K562 (cell line): ENCODE results near the gene ATF4. TPM values are rescaled to one million over a fixed set of nuclear protein-coding genes. Genes with fewer than 3 reads are reported as not detected.

Experiments
- ATAC-seq: fragments of 200-7000 bp; cut with Tn5 transposase; 3 replicates; pipeline ENCODE4 v1.9.1; 2020; ENCODE audit warnings: moderate library complexity
- BruUV-seq: library from RNA; stranded (reverse); fragments of 400-500 nt; replicated peaks from 2 replicates; lab custom pipeline; 2021; lab: Mats Ljungman, UMichigan
- CTCF ChIA-PET: fragments of 300-600 bp; formaldehyde crosslinking; extraction: SDS; loops from one replicate; lab custom pipeline; 2021; ENCODE audit warnings: low intra/inter-chr PET ratio; lab: Yijun Ruan, JAX
- POLR2A ChIA-PET: fragments of 300-600, 350-650 bp; sonication (Branson Sonifier 250); formaldehyde crosslinking; extraction: SDS; loops from one replicate; lab custom pipeline; 2021; ENCODE audit warnings: antibody characterized with exemption, inconsistent platforms; lab: Yijun Ruan, JAX
- DNase-seq, 4 experiments: peaks; one replicate each; pipeline versions ENCODE4 v3.0.0 to v3.0.0-alpha.2; 2011 to 2018; ENCODE audit warnings: low spot score in 3 of 4, mixed read lengths in 3 of 4; ENCODE audit errors: extremely low read depth in 1 of 4
- FAIRE-seq: peaks from 2 replicates; lab custom pipeline; 2011; peaks lifted over from hg19 to GRCh38; lab: Jason Lieb, UNC
- H2AFZ ChIP-seq: 2 replicates; pipeline ENCODE4 v1.6.0; 2011; ENCODE audit warnings: low read depth, low read length, control low read depth, inconsistent platforms
- H3K27ac ChIP-seq: fragments of 200-600 bp; 3 replicates; pipeline ENCODE4 v1.8.0; 2011; ENCODE audit warnings: low read depth, mild to moderate bottlenecking, control low read depth, inconsistent platforms, low read length, moderate library complexity, mixed read lengths; ENCODE audit errors: extremely low read depth
- H3K27me3 ChIP-seq, 2 experiments: fragments of 300-600 bp in 1 of 2; 2 replicates in 1 of 2; 3 replicates in 1 of 2; pipeline versions ENCODE4 v1.6.0 to v1.8.0; 2011; ENCODE audit warnings: inconsistent platforms in 2 of 2, low read length in 2 of 2, mild to moderate bottlenecking in 1 of 2, mixed read lengths in 1 of 2, moderate library complexity in 1 of 2; ENCODE audit not compliant: control insufficient read depth in 2 of 2, insufficient read depth in 2 of 2
- H3K36me3 ChIP-seq: fragments of 300-600 bp; 3 replicates; pipeline ENCODE4 v1.8.0; 2011; ENCODE audit warnings: mild to moderate bottlenecking, low read length, inconsistent platforms; ENCODE audit not compliant: control insufficient read depth, insufficient read depth
- H3K4me1 ChIP-seq, 2 experiments: fragments of 200-600 bp in 1 of 2; replicated peaks in 1 of 2; 2 replicates in 1 of 2; 3 replicates in 1 of 2; pipeline versions ENCODE4 v1.5.1 to v1.8.0; 2011; ENCODE audit warnings: inconsistent platforms in 2 of 2, low read length in 2 of 2, mild to moderate bottlenecking in 1 of 2, mixed read lengths in 1 of 2, moderate library complexity in 1 of 2; ENCODE audit not compliant: control insufficient read depth in 2 of 2, insufficient read depth in 2 of 2
- H3K4me2 ChIP-seq: 2 replicates; pipeline ENCODE4 v1.6.1; 2011; ENCODE audit warnings: low read length, control low read depth, inconsistent platforms, mixed read lengths; ENCODE audit not compliant: insufficient read depth
- H3K4me3 ChIP-seq: fragments of 200-600 bp; sonication (generic), shearing (Covaris generic); 2 replicates; pipeline ENCODE4 v1.5.1; 2016; ENCODE audit warnings: control low read depth, inconsistent platforms
- H3K79me2 ChIP-seq: fragments of 200-600 bp; 3 replicates; pipeline ENCODE4 v1.8.0; 2011; ENCODE audit warnings: low read length, inconsistent platforms; ENCODE audit not compliant: control insufficient read depth, insufficient read depth
- H3K9ac ChIP-seq, 2 experiments: 2 replicates each; pipeline versions ENCODE4 v1.6.0 to v1.6.1; 2011; ENCODE audit warnings: low read depth in 2 of 2, low read length in 2 of 2, control low read depth in 1 of 2, inconsistent platforms in 1 of 2, mild to moderate bottlenecking in 1 of 2, mixed read lengths in 1 of 2; ENCODE audit not compliant: insufficient read depth in 1 of 2
- H3K9me1 ChIP-seq: one replicate; pipeline ENCODE4 v1.6.0; 2011; ENCODE audit warnings: inconsistent platforms, mild to moderate bottlenecking, low read length, moderate library complexity; ENCODE audit not compliant: control insufficient read depth, insufficient read depth
- H3K9me3 ChIP-seq: replicated peaks from 2 replicates; pipeline ENCODE4 v1.5.1; 2011; ENCODE audit warnings: low read depth, low read length, inconsistent platforms; ENCODE audit not compliant: control insufficient read depth, insufficient read depth
- H4K20me1 ChIP-seq: replicated peaks from 2 replicates; pipeline ENCODE4 v1.6.1; 2011; ENCODE audit warnings: low read length, inconsistent platforms, mixed read lengths; ENCODE audit not compliant: control insufficient read depth, insufficient read depth
- CCNT2 ChIP-seq: IDR thresholded peaks from 2 replicates; pipeline ENCODE4 v1.6.1; 2011; ENCODE audit warnings: borderline replicate concordance, low read depth, mild to moderate bottlenecking, moderate library complexity, mixed read lengths, low read length; ENCODE audit not compliant: insufficient read length; ENCODE audit errors: extremely low read depth
- DACH1 ChIP-seq: fragments of 450-650 bp; IDR thresholded peaks from 2 replicates; pipeline ENCODE4 v1.6.1; 2018; ENCODE audit not compliant: partially characterized antibody
- JUND ChIP-seq, 2 experiments: IDR thresholded peaks; 2 replicates in 1 of 2; 3 replicates in 1 of 2; pipeline ENCODE4 v1.6.1; 2011; ENCODE audit warnings: borderline replicate concordance in 2 of 2, low read depth in 2 of 2, low read length in 2 of 2, improper control_type of control experiment in 1 of 2, missing biosample characterization in 1 of 2, missing genetic modification characterization in 1 of 2, missing genetic modification reagents in 1 of 2
- L3MBTL2 ChIP-seq: fragments of 450-650 bp; IDR thresholded peaks from 2 replicates; pipeline ENCODE4 v1.6.1; 2016; ENCODE audit warnings: mild to moderate bottlenecking, moderate library complexity
- LEF1 ChIP-seq: fragments of 450-650 bp; IDR thresholded peaks from 2 replicates; pipeline ENCODE4 v1.6.1; 2016; ENCODE audit warnings: mild to moderate bottlenecking
- MAFK ChIP-seq: IDR thresholded peaks from 2 replicates; pipeline ENCODE4 v1.6.1; 2011; ENCODE audit warnings: low read length, improper control_type of control experiment
- MECOM ChIP-seq: fragments of 250-450 bp; sonication (Bioruptor Pico); IDR thresholded peaks from 2 replicates; pipeline ENCODE4 v1.8.0; 2022; ENCODE audit warnings: inconsistent platforms
- NFYB ChIP-seq: IDR thresholded peaks from 2 replicates; pipeline ENCODE4 v1.6.1; 2011; ENCODE audit warnings: mild to moderate bottlenecking, moderate library complexity; ENCODE audit not compliant: insufficient read length; ENCODE audit errors: extremely low read depth
- PRPF4 ChIP-seq: fragments of 200-400 bp; formaldehyde crosslinking; IDR thresholded peaks from one replicate; pipeline ENCODE4 v1.6.1; 2017; ENCODE audit warnings: low read length, low read depth, mild to moderate bottlenecking; ENCODE audit not compliant: insufficient read depth, poor library complexity, severe bottlenecking
- PTRF ChIP-seq: fragments of 450-650 bp; IDR thresholded peaks from 2 replicates; pipeline ENCODE4 v1.6.1; 2016; ENCODE audit warnings: mild to moderate bottlenecking, missing genetic modification characterization, missing compliant biosample characterization
- SIRT6 ChIP-seq: IDR thresholded peaks from one replicate; pipeline ENCODE4 v1.6.1; 2012; ENCODE audit warnings: low read depth, mild to moderate bottlenecking, control low read depth, inconsistent platforms, low read length, moderate library complexity
- YBX1 ChIP-seq: fragments of 450-650 bp; IDR thresholded peaks from 2 replicates; pipeline ENCODE4 v1.7.1; 2016; ENCODE audit warnings: mild to moderate bottlenecking
- ZNF764 ChIP-seq: fragments of 250-450 bp; sonication (Bioruptor Pico); IDR thresholded peaks from 2 replicates; pipeline ENCODE4 v1.4.0; 2020; ENCODE audit warnings: low read depth, mild to moderate bottlenecking, moderate library complexity
- WGBS: fragments of 100-300 bp; shearing (Covaris generic); methylation state at CpG from one replicate; pipeline ENCODE4 v1.1.6; 2016; ENCODE audit warnings: low coverage, mixed read lengths; ENCODE audit not compliant: insufficient coverage; ENCODE audit errors: missing lambda C conversion rate; 5-methylcytosine and 5-hydroxymethylcytosine counted together
- in situ Hi-C: fragments of 300-500 bp; cut with MboI; formaldehyde crosslinking; loops from 4 replicates; pipeline ENCODE4 v1.15.0; 2018; ENCODE audit warnings: inconsistent platforms, mixed read lengths
- intact Hi-C: fragments of 100-400 bp; cut with micrococcal nuclease; formaldehyde crosslinking; loops from 2 replicates; pipeline ENCODE4 v1.14.2; 2022
- polyA plus RNA-seq, 8 experiments: library from polyadenylated mRNA; depleted of rRNA in 4 of 8; stranded (reverse) in 5 of 8; unstranded in 3 of 8; fragments of >200 nt; fragmentation: Nextera tagmentation in 2 of 8; fragmentation: Illumina TruSeq in 1 of 8; extraction: Ambion mirVana in 2 of 8; extraction: Trizol in 1 of 8; gene quantifications; 2 replicates each; pipeline versions ENCODE4 v1.2.1 to v1.2.3, GENCODE V29; 2011 to 2014; ENCODE audit warnings: inconsistent platforms in 1 of 8, missing spikeins in 1 of 8
- total RNA-seq, 7 experiments: library from RNA; depleted of rRNA in 6 of 7; stranded (reverse); fragments of >200 nt in 6 of 7; fragmentation: Illumina TruSeq in 2 of 7; extraction: Trizol in 2 of 7; gene quantifications; 2 replicates each; pipeline versions ENCODE4 v1.2.1 to v1.2.3, GENCODE V29; 2011 to 2021; ENCODE audit warnings: low replicate concordance in 1 of 7
- TF ChIP-seq, protein P1 (sequence below): sonication (generic); formaldehyde crosslinking; IDR thresholded peaks from 2 replicates; pipeline ENCODE4 v1.8.1; 2023; ENCODE audit warnings: mild to moderate bottlenecking, missing genetic modification reagents
- TF ChIP-seq, protein P2 (sequence below), 2 experiments: IDR thresholded peaks in 1 of 2; conservative IDR thresholded peaks in 1 of 2; 2 replicates each; pipeline ENCODE4 v1.6.1; 2016; ENCODE audit warnings: low read depth in 2 of 2, mild to moderate bottlenecking in 1 of 2, missing compliant biosample characterization in 1 of 2, missing genetic modification characterization in 1 of 2, moderate library complexity in 1 of 2

The ATF4 gene
- total and polyA plus RNA-seq, 9 of the 15 experiments (the other 6 are each of a cell fraction or from before 2014, with no cell fraction given), result 93.1 to 723 (median 355) TPM

DNA sequence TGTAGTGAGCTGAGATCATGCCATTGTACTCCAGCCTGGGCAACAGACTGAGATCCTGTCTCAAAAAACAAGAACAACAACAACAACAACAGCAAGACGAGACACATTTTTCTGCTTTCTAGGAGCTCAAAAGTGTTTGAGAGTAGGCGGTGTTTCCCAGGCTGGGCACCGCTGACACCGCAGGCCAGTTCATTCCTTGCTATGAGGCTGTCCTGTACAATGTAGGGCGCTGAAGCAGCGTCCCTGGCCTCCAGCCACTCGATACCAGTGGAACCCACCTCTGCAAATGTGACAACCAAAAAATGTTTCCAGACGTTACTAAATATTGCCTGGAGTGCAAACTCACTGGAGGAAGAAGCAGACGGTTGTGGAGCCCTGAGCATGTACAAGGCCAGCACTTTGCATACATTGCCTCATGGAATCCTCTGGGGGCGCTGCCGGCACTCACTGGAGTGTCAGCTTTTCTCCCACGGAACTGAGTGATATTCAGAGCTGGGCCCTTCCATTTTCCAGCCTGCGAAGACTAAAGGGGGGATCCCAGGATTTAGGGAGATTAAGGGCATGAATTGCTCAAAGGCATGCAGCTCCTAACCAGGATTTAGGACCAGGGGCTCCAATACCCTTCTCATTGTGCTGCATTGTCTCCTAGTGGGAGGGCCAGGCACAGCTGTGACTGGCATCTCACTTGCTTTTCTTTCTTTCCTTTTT is 24.1 kb upstream of the ATF4 start:
- intact Hi-C loops, result loop anchor here (2.0 to 5.0 kb wide), 2 partner anchors 23 to 36 kb away; partner anchors contain the start of gene RPS19BP1
- no peaks in the 10 kb centered on the region for H3K79me2 ChIP-seq
- DNase-seq (peak; percentile 37 to 85 (median 48)), FAIRE-seq (peak; percentile 96), ATAC-seq (peak; percentile 91)
- H4K20me1 ChIP-seq, result no peaks in the 10 kb centered on the region
- CTCF ChIA-PET, result interaction anchor here (0.6 to 1.2 kb wide), 4 partner anchors 19 to 679 kb away, joined by 3 to 4 read pairs (median 4); no protein-coding TSS in a partner anchor
- peak overlapping the region; percentile 44; the same call in 2 of the 3 replicates for H3K27ac ChIP-seq
- H3K4me2 ChIP-seq, result no peak overlapping the region
- H3K9ac ChIP-seq, result peak overlapping the region in 1 of 2 experiments; percentile 13; a peak in 1 of 4 replicates
- H3K4me3 ChIP-seq, result no peak overlapping the region
- no peaks in the 10 kb centered on the region for H3K9me3 ChIP-seq
- peaks cover 18 to 25% of the 10 kb centered on the region in 2 experiments for H3K4me1 ChIP-seq
- peak overlapping the region; percentile 94 for H2AFZ ChIP-seq
- POLR2A ChIA-PET, result interaction anchor here (0.7 to 1.7 kb wide), 10 partner anchors 21 to 532 kb away, joined by 3 to 11 read pairs (median 4); partner anchors contain the start of genes ATF4 and RPL3
- H3K9me1 ChIP-seq, result no peaks in the 10 kb centered on the region
- in situ Hi-C loops, result no loop called here
- no peaks in the 10 kb centered on the region for H3K36me3 ChIP-seq
- H3K27me3 ChIP-seq, result no peaks in the 10 kb centered on the region
- WGBS, result 34% methylated on average over 12 of the region's 13 CpGs
- no TSS peak for BruUV-seq
- no peak for TF ChIP-seq SIRT6
- no peak for TF ChIP-seq PTRF (tag)
- TF ChIP-seq MECOM, result no peak
- TF ChIP-seq MAFK, result 0 out of 2 replicates have a peak, but pooled peaks have one; percentile 1
- no peak for TF ChIP-seq PRPF4
- TF ChIP-seq L3MBTL2, result peak; percentile 65
- no peak for TF ChIP-seq NFYB
- TF ChIP-seq, protein P1, sequence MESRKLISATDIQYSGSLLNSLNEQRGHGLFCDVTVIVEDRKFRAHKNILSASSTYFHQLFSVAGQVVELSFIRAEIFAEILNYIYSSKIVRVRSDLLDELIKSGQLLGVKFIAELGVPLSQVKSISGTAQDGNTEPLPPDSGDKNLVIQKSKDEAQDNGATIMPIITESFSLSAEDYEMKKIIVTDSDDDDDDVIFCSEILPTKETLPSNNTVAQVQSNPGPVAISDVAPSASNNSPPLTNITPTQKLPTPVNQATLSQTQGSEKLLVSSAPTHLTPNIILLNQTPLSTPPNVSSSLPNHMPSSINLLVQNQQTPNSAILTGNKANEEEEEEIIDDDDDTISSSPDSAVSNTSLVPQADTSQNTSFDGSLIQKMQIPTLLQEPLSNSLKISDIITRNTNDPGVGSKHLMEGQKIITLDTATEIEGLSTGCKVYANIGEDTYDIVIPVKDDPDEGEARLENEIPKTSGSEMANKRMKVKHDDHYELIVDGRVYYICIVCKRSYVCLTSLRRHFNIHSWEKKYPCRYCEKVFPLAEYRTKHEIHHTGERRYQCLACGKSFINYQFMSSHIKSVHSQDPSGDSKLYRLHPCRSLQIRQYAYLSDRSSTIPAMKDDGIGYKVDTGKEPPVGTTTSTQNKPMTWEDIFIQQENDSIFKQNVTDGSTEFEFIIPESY, result peak; percentile 65
- TF ChIP-seq DACH1, result no peak
- TF ChIP-seq, protein P2, sequence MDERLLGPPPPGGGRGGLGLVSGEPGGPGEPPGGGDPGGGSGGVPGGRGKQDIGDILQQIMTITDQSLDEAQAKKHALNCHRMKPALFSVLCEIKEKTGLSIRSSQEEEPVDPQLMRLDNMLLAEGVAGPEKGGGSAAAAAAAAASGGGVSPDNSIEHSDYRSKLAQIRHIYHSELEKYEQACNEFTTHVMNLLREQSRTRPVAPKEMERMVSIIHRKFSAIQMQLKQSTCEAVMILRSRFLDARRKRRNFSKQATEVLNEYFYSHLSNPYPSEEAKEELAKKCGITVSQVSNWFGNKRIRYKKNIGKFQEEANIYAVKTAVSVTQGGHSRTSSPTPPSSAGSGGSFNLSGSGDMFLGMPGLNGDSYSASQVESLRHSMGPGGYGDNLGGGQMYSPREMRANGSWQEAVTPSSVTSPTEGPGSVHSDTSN (CRISPR knock-in tag; IDR thresholded peaks at IDR 0.05; ENCODE audit: low read depth), result no peak
- TF ChIP-seq, protein P2 (tag; conservative IDR thresholded peaks at IDR 0.05; ENCODE audit: low read depth), result 0 out of 2 replicates have a peak, but pooled peaks have one; percentile 6
- 0 out of 2 replicates have a peak, but pooled peaks have one; percentile 12 for TF ChIP-seq JUND (IDR thresholded peaks at IDR 0.05; ENCODE audit: borderline replicate concordance, low read depth, low read length)
- TF ChIP-seq JUND (tag; IDR thresholded peaks at IDR 0.05; ENCODE audit: borderline replicate concordance, low read depth, low read length), result no peak; the same call in 2 of the 3 replicates
- TF ChIP-seq YBX1, result no peak
- TF ChIP-seq LEF1, result no peak
- TF ChIP-seq CCNT2, result no peak
- TF ChIP-seq ZNF764, result no peak
